Neural progenitor cell (in vitro differentiated cells): ENCODE results near the gene KRTAP10-3.

Source experiments
- EZH2 ChIP-seq: fragments of 200-600 bp; sonication (generic); IDR thresholded peaks from 2 replicates; pipeline ENCODE4 v1.6.1; 2017; ENCODE audit warnings: antibody characterized with exemption, mild to moderate bottlenecking, moderate library complexity
- EZH2phosphoT487 ChIP-seq: fragments of 200-600 bp; sonication (generic); IDR thresholded peaks from 2 replicates; pipeline ENCODE4 v1.6.1; 2017; ENCODE audit warnings: antibody characterized with exemption
- TF ChIP-seq, protein P1 (sequence below): fragments of 200-600 bp; sonication (generic); IDR thresholded peaks from 2 replicates; pipeline ENCODE4 v1.5.1; 2017; ENCODE audit warnings: antibody characterized with exemption, mild to moderate bottlenecking

- TF ChIP-seq, protein P1, sequence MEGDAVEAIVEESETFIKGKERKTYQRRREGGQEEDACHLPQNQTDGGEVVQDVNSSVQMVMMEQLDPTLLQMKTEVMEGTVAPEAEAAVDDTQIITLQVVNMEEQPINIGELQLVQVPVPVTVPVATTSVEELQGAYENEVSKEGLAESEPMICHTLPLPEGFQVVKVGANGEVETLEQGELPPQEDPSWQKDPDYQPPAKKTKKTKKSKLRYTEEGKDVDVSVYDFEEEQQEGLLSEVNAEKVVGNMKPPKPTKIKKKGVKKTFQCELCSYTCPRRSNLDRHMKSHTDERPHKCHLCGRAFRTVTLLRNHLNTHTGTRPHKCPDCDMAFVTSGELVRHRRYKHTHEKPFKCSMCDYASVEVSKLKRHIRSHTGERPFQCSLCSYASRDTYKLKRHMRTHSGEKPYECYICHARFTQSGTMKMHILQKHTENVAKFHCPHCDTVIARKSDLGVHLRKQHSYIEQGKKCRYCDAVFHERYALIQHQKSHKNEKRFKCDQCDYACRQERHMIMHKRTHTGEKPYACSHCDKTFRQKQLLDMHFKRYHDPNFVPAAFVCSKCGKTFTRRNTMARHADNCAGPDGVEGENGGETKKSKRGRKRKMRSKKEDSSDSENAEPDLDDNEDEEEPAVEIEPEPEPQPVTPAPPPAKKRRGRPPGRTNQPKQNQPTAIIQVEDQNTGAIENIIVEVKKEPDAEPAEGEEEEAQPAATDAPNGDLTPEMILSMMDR: no peak
- TF ChIP-seq EZH2 (no peak), EZH2phosphoT487 (no peak)
Observed at GRCh38 chr21:44515359-44516165, 43.0 kb downstream of the KRTAP10-3 start.
